Ishikawa (cell line): ENCODE measurements around the gene SHISAL1.

Experiments used
- CEBPB ChIP-seq: IDR thresholded peaks from 2 replicates; pipeline ENCODE4 v1.6.1; 2012
- CREB1 ChIP-seq: IDR thresholded peaks from 2 replicates; pipeline ENCODE4 v1.6.1; 2012; ENCODE audit warnings: low read depth
- EGR1 ChIP-seq: IDR thresholded peaks from 2 replicates; pipeline ENCODE4 v1.6.1; 2012
- EP300 ChIP-seq: IDR thresholded peaks from 2 replicates; pipeline ENCODE4 v1.6.1; 2012; ENCODE audit warnings: borderline replicate concordance
- FOXM1 ChIP-seq: IDR thresholded peaks from 2 replicates; pipeline ENCODE4 v1.6.1; 2012; ENCODE audit warnings: low read depth, borderline replicate concordance
- NFIC ChIP-seq: IDR thresholded peaks from 2 replicates; pipeline ENCODE4 v1.6.1; 2012
- RAD21 ChIP-seq: IDR thresholded peaks from 2 replicates; pipeline ENCODE4 v1.6.1; 2012; ENCODE audit warnings: low read depth
- TAF1 ChIP-seq: IDR thresholded peaks from 2 replicates; pipeline ENCODE4 v1.6.1; 2012; ENCODE audit warnings: low read depth, mild to moderate bottlenecking
- TCF12 ChIP-seq: IDR thresholded peaks from 2 replicates; pipeline ENCODE4 v1.6.1; 2012; ENCODE audit warnings: low read depth
- TEAD4 ChIP-seq: IDR thresholded peaks from 2 replicates; pipeline ENCODE4 v1.6.1; 2012
- YY1 ChIP-seq: IDR thresholded peaks from 2 replicates; pipeline ENCODE4 v1.6.1; 2012; ENCODE audit warnings: low read depth
- ZBTB7A ChIP-seq: IDR thresholded peaks from 2 replicates; pipeline ENCODE4 v1.6.1; 2012; ENCODE audit warnings: low read depth
- TF ChIP-seq, protein P1 (sequence below): IDR thresholded peaks from 2 replicates; pipeline ENCODE4 v1.6.1; 2012; ENCODE audit warnings: low read depth, mild to moderate bottlenecking
- TF ChIP-seq, protein P2 (sequence below): IDR thresholded peaks from 2 replicates; pipeline ENCODE4 v1.6.1; 2012
- TF ChIP-seq, protein P3 (sequence below): IDR thresholded peaks from 2 replicates; pipeline ENCODE4 v1.6.1; 2012

Gene SHISAL1

DNA sequence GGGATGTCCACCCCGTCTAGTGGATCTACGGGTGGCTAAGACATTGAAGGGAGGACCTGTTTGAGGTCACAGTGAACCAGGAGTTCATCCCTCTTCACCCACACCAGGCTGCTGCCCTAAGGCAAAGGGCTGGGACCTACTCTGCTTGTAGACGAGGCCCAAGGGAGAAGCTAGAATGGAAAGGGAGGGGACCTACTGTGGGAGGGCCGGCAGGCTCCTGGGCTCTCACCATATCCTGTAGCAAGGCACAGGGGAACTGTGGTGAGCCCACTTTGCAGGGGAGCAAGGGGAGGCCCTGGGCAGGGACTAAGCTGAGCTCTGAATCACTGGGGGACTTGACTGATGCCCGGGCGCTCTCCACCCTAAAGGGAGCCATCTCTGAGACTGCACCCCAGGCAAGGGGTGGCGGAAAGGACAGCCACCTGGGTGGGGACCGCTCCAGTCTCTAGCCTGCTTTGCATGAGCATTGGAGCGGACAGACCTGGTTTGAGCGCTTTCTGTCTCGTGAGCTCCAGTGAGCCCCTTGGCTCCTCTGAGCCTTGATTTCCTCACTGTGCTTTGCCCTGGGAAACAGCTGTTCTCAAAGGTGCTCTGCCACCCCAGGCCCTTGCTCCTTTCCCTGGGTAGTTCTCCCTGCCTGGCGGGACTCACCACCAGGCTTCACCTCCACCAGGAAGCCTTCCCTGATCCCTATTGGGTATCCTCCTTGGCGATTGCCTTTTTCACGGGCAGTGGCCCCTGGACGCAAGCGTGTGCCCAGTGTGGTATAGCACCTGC is 107.8 kb downstream of the SHISAL1 start:
- TF ChIP-seq, protein P1, sequence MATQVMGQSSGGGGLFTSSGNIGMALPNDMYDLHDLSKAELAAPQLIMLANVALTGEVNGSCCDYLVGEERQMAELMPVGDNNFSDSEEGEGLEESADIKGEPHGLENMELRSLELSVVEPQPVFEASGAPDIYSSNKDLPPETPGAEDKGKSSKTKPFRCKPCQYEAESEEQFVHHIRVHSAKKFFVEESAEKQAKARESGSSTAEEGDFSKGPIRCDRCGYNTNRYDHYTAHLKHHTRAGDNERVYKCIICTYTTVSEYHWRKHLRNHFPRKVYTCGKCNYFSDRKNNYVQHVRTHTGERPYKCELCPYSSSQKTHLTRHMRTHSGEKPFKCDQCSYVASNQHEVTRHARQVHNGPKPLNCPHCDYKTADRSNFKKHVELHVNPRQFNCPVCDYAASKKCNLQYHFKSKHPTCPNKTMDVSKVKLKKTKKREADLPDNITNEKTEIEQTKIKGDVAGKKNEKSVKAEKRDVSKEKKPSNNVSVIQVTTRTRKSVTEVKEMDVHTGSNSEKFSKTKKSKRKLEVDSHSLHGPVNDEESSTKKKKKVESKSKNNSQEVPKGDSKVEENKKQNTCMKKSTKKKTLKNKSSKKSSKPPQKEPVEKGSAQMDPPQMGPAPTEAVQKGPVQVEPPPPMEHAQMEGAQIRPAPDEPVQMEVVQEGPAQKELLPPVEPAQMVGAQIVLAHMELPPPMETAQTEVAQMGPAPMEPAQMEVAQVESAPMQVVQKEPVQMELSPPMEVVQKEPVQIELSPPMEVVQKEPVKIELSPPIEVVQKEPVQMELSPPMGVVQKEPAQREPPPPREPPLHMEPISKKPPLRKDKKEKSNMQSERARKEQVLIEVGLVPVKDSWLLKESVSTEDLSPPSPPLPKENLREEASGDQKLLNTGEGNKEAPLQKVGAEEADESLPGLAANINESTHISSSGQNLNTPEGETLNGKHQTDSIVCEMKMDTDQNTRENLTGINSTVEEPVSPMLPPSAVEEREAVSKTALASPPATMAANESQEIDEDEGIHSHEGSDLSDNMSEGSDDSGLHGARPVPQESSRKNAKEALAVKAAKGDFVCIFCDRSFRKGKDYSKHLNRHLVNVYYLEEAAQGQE, result no peak
- TF ChIP-seq FOXM1 (no peak), NFIC (no peak), ZBTB7A (no peak), TEAD4 (no peak), CEBPB (no peak), CREB1 (no peak), YY1 (no peak), TCF12 (no peak), EGR1 (no peak), RAD21 (no peak), EP300 (no peak), TAF1 (no peak)
- TF ChIP-seq, protein P2, sequence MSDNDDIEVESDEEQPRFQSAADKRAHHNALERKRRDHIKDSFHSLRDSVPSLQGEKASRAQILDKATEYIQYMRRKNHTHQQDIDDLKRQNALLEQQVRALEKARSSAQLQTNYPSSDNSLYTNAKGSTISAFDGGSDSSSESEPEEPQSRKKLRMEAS, result no peak
- TF ChIP-seq, protein P3, sequence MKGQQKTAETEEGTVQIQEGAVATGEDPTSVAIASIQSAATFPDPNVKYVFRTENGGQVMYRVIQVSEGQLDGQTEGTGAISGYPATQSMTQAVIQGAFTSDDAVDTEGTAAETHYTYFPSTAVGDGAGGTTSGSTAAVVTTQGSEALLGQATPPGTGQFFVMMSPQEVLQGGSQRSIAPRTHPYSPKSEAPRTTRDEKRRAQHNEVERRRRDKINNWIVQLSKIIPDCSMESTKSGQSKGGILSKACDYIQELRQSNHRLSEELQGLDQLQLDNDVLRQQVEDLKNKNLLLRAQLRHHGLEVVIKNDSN, result no peak

DNA sequence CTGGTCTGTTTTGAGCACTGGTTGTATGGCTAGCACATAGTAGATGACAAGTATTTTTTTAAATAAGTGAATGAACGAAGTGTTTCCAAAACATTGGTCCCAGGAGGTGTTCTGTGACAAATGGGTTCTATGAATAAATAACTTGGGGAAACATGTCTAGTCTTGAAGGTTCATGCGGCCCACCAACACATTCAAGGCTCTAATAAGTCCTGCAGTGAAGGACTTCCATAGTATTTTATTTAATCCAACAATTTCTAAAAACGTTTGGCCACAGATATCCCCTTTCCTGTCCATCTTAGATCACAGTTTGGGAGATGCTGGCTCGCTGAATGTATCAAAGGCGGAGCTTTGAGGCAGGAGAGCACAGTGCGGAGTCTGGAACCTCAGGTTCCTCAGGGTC is 109.5 kb downstream of the SHISAL1 start:
- TF ChIP-seq, protein P2, result no peak
- TF ChIP-seq EGR1 (no peak), TCF12 (no peak), TEAD4 (no peak), ZBTB7A (no peak), FOXM1 (no peak)
- TF ChIP-seq, protein P1, result no peak
- TF ChIP-seq, protein P3, result no peak

DNA sequence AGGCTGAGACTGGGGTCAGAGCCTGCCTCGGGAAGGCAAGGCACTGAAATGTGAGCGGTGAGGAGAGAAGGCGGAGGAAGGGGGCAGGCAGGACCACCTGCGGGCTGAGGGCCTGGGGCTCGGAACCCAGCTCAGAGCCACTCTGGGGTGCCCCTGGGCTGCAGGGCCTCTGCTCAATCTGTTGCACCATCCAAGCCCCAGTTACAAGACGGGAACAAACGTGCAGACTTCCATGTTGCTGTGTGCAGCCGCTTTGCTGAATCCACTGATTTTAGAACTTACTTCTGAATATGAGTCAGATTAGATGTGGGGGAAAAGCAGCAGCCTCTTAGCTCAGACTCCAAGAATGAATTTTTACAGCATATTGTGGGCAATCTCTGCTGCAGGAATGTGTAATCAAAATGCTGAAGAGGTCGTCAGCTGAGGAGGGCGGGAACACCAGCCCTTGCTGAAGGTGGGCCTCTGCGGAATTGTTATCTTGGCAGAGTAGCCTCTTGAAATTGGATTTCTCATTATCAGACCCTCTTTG is 110.4 kb downstream of the SHISAL1 start:
- TF ChIP-seq EP300, result no peak

DNA sequence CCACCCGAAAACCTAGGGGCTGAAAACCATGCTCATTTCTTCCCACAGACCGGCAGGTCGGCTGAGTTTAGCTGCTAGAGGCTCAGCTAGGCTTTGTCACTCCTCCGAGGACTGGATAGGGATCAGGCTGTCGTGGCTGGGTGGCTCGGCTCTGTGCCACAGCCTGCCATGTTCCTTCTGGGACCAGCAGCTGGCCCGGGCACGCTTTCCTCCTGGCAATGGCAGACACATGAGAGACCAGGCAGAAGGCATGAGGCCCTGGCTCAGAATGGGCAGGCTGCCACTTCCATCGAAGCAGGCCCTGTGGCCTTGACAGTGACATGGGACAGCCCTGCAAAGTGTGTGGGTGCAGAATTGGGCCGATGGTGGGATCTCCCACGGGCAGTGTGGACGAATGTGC is 111.1 kb downstream of the SHISAL1 start:
- TF ChIP-seq EGR1 (no peak), FOXM1 (no peak), TEAD4 (no peak), NFIC (no peak), RAD21 (no peak)
- TF ChIP-seq, protein P2, result no peak

DNA sequence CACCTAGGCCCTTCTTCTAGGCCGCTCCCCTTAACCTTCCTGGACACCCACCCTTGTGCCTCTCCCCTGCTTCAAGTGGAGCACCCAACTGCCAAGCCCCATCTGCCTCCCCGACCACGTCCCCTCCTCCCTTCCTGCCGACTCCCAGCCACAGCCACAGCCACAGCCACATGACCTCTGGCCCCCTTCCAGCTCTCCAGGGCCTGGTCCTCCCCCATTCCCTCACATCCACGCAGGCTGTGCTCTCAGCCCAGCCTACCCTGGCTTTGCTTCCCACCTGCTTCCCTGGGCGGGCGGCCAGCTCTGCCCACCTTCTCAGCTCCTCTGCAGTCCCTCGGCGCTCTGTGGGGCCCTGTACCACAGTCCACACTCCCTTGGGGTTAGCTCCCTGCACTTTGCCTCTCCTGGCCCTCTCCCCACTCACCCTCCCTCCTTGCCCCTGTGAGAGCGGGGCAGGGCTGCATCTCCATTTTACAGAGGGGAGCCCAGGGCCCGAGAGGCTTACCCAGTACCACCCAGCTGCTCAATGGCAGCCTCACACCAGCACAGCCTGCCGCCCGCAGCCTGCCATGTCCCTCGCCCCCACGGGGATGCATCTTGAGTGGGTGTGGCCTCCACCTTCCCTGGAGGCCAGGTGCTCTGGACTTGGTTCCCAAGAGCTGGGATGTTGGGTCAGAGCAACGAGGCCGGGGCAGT is 111.7 kb downstream of the SHISAL1 start:
- TF ChIP-seq FOXM1 (no peak), TCF12 (no peak), EGR1 (no peak), RAD21 (no peak), CEBPB (no peak), ZBTB7A (no peak), NFIC (no peak)
- TF ChIP-seq, protein P3, result no peak
